Fibroblast of the aortic adventitia (primary cell): ENCODE measurements around the gene HS6ST1. TPM values are rescaled to one million over a fixed set of nuclear protein-coding genes. Genes with fewer than 3 reads are reported as not detected.

Experiments used
- DNase-seq: peaks from one replicate; pipeline ENCODE4 v3.0.0-alpha.2; 2010; ENCODE audit warnings: low read depth
- H3K4me3 ChIP-seq: 2 replicates; pipeline ENCODE4 v1.5.1; 2011; ENCODE audit warnings: low read depth, mild to moderate bottlenecking, control low read depth, low read length, moderate library complexity
- total RNA-seq: library from RNA; depleted of rRNA; stranded (reverse); fragments of >200 nt; gene quantifications from 2 replicates; pipeline ENCODE4 v1.2.3, GENCODE V29; 2012; ENCODE audit warnings: low replicate concordance
- TF ChIP-seq, protein P1 (sequence below): IDR thresholded peaks from 2 replicates; pipeline ENCODE4 v1.5.1; 2011; ENCODE audit warnings: mild to moderate bottlenecking, low read length, control low read depth, inconsistent platforms; ENCODE audit not compliant: insufficient read depth

The HS6ST1 gene
- total RNA-seq, 1 donor: 10.6 TPM

DNA sequence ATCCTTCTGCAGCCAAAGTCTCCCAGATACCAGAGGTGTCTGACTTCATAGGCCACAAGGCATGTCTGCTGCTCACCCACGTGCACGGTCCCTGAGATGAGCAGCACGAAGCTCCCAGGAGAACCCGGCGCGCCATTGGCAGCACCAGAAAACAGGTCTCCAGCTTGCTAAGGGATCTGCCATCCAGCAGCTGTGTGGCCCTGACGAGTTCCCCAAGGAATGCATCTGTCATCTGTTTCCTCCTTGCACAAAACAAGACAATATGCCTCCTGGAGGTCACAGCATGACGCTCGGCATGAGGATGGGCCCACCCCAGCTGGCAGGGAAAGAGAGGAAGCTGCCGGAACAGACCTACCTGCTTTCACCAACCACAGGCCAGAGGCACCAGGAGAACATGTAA is 29.2 kb downstream of the HS6ST1 start:
- DNase-seq: no peak
- TF ChIP-seq, protein P1, sequence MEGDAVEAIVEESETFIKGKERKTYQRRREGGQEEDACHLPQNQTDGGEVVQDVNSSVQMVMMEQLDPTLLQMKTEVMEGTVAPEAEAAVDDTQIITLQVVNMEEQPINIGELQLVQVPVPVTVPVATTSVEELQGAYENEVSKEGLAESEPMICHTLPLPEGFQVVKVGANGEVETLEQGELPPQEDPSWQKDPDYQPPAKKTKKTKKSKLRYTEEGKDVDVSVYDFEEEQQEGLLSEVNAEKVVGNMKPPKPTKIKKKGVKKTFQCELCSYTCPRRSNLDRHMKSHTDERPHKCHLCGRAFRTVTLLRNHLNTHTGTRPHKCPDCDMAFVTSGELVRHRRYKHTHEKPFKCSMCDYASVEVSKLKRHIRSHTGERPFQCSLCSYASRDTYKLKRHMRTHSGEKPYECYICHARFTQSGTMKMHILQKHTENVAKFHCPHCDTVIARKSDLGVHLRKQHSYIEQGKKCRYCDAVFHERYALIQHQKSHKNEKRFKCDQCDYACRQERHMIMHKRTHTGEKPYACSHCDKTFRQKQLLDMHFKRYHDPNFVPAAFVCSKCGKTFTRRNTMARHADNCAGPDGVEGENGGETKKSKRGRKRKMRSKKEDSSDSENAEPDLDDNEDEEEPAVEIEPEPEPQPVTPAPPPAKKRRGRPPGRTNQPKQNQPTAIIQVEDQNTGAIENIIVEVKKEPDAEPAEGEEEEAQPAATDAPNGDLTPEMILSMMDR: no peak
- H3K4me3 ChIP-seq: no peak overlapping the region

DNA sequence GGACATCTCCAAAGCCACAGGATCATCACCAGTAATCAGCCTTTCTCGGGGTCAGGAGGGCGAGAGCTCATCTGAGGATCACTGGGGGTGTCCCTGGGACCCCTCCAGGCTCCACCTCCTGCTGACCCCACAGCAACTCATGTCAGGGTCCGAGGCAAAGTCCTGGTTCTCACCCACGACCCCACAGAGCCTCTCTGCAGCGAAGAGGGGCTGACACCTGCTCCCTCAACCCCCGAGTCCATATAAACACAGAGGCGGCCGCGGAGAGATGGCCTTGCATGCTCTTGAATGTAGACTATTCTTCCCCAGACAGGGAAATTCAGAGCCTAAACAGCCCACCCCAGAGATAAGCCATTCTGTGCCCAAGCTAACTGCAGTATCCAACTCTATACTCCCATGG is 29.9 kb downstream of the HS6ST1 start:
- H3K4me3 ChIP-seq: no peak overlapping the region
- TF ChIP-seq, protein P1: no peak
- DNase-seq: no peak

DNA sequence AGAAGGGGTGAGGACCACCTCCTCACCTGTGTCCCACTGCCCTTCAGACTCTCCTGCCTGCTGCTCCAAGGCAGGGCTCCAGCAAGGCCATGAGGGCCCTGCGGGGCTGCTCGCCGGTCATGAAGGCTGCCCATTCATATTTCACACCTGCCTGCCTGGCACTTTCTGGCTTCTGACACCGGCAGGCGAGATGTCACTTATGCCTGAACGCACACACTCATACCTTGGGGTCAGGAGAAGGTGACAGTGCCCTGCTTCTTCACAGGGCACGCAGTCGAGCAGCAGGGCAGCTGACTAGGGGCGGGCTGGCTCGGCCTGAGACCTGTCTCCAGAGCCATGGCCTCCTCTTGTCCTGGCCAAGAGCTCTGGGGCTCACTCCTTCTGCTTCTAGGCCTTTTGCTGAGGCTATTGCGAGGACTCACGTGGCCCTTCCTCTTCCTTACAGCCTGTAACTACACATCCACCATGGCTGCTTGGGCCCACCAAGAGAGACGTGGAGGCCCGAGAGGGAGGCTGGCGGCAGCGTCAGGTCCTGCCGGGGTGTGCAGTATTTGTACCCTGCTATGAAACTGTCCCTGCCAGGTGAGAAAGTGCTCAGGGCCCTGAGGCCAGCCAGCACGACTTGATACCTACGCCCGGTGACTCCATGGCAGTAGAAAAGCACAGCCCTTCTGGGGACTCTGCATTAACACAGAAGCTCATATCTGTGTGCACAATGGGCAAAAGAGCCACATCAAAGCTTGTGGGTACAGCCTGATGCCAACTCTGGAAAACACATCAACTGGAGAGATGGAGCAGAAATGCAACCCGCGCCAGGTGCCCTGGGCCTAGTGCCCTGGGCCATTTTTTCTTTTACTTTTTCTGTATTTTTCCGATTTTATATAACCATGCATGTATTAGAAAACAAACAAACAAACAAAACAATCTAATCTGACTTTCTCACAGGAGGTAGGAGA is 30.6 kb downstream of the HS6ST1 start:
- no peak overlapping the region for H3K4me3 ChIP-seq
- TF ChIP-seq, protein P1: no peak
- DNase-seq: no peak

DNA sequence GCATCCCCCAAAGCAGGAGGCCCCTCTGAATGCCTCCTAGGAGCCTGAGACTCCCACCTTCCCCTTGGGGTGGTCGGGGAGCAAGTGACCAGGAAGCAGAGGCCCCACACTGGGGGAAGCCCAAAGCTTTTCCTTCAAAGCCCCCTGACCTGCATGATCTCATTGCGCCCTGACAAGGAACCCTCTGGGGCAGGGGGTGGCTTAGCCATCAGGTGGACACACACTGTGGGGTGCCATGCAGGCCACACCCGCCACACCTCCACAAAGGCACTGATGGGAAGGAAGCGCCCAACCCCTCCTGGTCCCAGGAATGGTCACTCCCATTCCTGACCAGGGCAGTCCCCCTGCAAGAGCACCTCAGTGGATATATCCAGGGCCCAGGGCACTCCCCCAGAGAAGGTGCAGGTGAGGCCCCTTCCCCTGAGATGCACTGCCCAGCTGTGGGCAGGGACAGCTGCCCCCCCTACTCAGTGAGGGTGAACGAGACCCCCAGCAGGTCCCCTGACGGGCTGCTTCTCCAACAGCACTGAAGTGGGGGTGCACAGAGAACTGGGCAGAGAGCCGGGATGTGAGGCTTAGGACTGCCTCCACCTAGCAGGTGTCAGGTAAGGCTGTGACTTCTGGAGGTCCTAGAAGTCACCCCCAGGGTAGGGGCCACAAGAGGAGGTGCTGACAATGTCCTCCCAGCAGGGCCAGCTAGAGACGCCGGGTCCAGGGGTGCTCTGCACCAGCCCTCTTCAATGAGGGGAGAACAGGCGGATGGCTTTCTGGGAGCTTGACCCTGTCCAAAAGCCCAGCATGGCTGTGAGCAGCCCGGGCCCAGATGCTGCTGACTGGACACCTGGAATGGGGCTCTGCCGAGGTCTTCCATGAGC is 31.5 kb downstream of the HS6ST1 start:
- no peak overlapping the region for H3K4me3 ChIP-seq
- TF ChIP-seq, protein P1: no peak
- DNase-seq: no peak

DNA sequence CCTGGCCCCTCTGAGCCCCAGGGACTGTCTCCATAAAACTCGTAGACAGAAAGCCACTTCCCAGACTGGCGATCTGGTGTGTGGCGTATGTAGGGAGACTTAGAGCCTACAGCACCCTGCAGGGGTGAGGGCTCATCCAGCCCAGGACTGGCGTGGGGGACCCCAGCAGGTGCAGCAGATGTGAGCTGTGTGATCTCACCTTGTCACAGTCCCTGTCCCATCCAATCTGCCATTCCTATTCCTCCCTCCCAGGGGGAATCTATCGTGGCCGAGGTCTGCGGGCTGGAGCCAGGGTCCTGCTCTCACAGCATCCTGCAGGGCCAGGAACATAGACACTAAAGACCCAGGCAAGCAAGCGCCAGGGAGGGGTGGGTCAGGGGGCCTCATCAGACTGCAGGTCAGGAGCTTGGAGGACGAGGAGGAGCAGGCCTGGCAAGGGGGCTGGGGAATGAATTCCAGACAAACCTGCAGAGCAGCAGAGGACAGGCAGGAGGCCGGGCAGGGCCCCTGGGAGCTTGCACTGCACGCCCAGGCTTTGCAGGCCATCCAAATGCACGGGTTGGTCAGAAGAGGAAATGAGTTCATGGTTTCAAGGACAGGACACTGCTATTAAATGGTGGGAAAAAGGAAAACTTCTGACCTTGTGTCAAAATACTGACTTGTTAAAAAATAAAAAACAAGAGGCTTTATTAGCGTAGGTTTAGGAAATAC is 32.5 kb downstream of the HS6ST1 start:
- TF ChIP-seq, protein P1: no peak
- no peak for DNase-seq
- no peak overlapping the region for H3K4me3 ChIP-seq

DNA sequence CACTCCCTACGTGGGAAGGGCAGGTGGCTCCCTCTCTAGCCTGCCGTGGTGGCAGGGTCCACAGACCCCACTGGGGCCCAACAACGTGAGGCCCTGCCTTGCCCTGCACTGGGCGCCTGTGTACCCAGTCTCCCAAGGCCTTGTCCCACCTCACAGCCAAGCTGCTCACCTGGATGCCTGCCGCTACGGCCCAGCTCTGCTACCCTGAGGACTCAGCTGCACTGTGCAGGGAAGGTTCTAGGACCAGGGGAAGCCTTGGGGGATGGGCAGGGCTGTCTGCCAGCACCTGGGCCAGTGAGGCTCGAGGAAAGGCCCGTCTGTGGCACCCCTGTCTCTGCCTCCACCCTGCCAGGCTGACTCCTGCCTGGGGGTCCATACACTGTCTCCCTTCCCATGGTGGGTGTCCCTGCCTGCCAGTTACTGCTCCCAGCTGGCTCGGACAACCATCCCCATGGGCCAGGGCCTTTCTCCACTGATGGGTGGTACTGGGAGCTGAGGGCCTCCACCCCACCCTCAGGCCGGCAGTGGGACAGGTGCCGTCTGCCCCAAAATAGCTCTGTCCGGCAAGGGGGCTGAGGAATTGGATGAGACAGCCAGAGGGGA is 33.2 kb downstream of the HS6ST1 start:
- TF ChIP-seq, protein P1: no peak
- no peak for DNase-seq

More for the DNA sequence above, 33.2 kb downstream of the HS6ST1 start:
- no peak overlapping the region for H3K4me3 ChIP-seq
